G401.6 (cell line): ENCODE data around the gene GRID1.

Experiments used
- FAIRE-seq: peaks from 2 replicates; lab custom pipeline; 2012; peaks lifted over from hg19 to GRCh38; lab: Jason Lieb, UNC

GRID1 gene

DNA sequence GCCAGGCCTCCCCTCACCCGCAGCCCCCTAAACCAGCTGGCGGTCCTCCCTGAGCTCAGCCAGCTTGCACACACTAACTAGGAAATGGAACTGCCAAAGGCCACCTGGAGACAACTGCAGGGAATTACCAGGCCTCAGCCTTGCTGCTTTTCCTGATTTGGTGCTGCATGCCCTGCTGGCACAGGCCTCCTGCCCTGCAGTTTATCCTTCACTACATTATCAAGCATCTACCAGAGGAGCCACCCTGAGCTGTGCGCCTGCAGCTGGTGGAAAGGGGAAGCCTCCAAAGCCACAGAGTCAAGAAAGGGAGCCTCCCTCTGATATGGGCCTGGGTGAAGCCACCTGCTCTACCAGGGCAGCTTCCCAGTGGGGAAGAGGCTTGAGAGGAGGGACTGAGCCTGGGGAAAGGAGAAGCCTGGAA lies 139.8 kb downstream of the GRID1 start:
- FAIRE-seq, result no peak

DNA sequence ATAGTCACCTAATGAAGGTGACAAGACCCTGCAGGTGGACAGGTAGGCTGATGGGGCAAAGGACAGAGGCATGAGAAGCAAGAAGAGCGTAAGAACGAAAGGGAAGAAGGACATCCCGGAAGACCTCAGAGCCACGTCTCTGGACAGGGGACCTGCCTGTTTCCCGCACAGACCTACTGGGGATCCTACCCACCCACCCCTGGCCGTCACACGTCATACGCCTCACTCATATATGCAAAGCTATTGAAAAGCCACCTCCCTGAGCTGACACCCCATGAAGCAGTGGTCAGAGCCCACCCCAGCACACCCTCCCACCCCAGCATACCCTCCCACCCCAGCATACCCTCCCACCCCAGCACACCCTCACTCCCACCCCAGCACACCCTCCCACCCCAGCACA lies 140.6 kb downstream of the GRID1 start:
- no peak for FAIRE-seq

DNA sequence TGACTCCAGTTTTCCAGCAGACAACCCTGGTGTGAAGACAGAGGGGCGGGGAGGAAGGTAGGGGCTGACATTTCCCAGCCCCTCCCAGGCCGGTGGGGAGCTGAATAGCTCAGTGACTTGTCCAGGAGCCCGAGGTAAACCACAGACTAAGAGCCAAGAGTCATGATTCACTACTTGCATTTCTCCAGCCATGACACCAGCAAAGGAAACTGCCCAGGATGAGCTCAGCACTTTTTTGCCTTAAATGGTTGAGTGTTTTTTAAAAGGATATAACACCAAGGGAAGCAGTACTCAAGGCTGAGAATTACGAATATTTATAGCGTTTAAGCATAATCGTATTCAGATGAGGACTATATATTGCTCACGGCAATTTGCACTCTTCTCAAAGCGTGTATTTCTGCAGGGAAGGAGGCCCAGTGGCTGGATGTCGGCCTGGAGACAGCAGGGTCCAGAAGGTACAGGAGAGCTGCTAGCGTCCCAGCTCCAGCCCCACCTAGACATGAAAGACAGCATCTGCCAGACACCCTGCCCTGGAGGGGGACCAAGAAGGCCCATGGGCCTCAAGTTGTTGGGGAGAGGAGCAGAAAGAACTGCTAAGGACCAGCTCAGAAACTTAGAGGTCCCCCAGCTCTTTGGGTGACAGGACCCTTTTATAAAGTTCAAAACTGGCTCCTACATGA lies 141.4 kb downstream of the GRID1 start:
- no peak for FAIRE-seq

DNA sequence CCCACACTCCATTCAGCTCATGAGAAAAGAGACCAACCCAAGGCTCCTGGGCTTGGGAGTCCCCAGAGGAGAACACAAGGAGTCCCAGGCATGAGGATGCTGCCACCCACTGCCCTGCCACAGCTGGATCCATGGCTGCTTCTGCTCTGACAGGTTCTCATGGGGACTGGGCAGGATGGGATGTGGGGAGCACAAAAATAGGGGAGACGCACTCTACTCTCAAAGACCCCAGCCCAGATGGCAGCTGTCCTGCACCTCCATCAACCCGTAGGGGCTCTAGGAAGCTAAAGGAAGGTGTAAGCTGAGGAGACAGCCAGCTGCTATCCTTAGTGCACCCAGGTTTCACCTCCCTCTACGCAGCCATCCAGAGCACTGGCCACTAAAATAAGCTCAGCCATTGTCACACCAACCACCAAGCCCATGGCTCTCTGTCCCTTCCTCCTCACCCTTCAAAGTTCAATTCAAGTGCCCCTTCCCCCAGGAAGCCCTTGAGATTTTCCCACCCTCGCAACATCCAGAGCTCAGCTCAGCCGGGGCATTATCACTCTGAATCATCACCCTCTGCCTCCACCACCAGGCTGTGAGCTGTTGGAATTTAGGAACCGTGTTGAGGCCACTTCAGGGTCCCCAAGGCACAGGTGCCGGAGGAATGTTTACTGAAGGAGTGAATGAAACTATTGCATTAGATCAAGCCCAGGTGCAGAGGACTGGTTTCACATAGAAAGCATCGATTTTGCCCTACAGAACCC lies 142.1 kb downstream of the GRID1 start:
- FAIRE-seq, result no peak

DNA sequence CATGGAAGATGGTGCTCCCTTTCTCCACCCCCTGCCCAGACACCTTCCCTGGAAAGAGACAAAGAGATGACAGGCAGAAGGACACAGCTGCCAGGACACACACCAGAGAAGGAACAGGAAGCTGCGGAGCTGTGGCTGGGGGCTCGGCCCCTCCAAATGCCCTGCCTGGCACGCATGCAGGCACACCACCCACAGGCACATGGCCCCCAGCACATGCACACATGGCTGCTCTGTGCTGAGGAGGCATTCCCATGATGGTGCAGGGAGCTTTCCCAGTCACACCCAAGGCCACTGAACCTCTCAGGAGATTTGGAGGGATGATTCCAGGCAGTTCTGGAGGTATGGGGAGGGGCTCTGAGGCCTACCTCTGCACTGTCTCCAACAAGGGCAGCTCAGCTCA lies 143.3 kb downstream of the GRID1 start:
- FAIRE-seq, result no peak

DNA sequence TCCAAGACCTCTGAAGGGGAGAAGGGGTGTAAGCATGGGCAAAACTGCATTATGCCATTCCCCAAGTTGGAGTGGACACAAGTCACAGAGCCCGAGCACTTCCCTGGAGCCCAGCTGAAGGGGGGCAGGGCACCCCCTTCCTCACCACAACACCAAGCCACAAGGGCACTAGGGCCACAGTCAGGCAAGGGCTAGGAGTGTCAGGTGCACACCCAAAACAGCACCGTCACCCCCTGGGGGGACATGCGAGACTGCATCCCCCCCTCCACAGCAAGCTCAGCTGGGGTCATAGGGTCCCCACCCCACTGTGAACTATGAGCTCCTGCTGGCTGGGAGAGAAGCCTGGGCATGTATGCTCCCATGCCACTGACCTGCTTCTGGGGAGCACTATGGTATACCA lies 143.9 kb downstream of the GRID1 start:
- no peak for FAIRE-seq

DNA sequence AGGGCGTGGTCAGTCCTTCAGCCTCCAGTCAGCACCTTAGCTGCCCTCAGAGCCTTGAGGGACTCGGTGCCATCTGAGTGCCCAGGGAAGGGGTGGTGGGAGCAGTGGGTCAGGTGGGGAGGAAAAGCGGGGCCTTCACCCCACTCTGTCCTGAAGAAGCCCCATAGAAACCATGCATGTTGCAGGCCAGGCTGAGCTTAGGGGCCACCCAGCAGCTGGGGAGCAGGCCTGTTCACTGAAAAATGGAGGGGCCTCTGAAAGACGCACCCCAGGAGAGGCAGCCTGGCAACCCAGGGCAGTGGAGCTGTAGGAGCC lies 144.3 kb downstream of the GRID1 start:
- no peak for FAIRE-seq

DNA sequence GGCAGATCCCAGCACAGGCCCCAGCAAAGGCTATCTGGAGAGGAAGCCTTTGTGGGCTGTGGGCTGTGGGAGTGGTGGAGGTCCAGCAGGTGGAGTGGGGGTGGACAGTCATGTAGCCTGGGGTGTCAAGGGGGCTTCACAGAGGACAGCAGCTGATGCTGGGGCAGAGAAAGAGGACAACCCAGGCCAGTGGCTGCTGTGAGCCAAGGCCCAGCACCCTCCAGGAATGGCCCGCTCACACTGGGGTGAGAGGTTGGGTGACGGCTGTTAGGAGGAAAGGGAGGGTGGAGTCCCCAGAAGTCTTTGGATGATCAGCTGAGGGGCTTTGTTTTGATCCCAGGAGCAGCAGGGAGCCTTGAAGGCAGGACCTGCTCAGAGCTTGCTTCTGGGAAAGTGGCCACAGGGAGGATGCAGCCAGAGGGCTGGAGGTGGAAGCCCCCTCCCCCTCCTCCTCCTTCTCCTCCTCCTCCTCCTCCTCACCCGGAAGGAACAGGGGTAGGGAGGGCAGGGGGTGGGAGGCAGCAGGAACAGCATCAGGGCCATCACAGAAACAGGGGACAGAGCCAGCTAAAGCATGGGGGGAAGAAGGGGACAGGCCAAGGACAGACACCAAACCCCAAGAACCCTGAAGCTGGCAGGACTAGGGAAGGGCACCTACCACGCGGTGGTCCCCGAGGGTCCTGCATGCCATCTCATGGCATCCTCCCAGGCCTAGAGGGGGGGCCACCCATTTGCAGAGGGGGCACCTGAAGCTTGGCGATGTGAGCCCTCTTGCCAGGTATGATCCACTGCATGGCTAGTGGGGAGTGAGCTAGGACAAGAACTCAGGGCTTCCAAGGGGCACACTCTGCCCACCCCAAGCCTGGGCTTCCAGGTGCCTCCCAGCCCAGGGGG lies 144.9 kb downstream of the GRID1 start:
- FAIRE-seq, result no peak

DNA sequence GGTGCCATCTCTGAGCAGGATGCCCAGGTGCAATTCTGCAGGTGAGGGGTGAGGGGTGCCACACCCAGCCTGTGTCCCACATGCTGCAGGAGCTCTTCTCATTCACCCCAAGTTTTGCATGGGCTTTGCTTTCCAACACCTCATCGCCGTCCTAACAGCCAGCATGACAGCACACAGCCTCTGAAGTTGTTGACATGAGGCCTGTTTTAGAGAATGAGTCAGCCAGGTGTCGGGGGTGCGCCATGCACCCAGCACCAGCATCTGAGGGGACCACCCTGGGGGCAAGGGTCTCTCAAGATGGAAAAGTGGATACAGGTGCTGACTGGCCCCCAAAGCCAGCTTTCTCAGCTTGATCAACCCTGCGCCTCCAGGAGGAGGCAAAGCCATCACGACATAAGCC lies 146.0 kb downstream of the GRID1 start:
- no peak for FAIRE-seq

DNA sequence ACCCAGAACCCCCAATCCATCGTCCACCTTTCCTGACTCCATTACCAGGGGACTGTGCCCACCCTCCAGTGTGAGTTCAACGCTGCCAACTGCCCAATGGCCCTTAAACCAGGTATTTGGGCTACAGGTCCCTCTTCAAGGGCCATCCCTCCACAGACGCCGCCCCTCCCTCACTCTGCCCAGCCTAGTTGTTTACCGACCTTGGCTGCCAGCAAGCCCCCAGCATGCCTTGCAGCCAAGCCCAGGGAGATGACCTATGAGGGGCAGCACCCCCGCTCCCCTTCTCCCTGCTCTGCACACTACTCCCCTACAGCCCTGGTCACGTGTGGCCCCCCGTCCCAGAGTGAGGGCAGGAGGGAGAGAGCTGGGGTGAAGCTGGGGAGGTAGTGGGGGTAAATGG lies 147.3 kb downstream of the GRID1 start:
- FAIRE-seq, result no peak

DNA sequence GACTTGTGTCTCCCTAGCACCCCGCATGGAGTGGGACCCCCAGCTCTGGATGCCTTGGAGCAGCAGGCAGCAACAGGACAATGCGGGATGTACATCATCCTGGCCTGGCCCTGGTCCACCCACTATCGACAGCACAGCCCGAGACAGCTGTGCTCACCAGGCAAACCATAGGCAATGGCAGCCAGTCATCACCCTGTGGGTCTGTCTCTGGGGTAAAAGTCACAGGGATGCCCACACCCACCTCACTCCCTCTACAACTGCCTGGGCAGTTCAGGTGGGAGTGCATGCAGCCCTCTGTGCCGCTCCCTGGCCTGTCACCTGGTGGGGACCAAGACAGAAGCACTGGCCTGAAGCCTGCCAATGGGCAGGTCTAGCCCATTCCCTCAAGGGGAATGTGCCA lies 147.8 kb downstream of the GRID1 start:
- no peak for FAIRE-seq

DNA sequence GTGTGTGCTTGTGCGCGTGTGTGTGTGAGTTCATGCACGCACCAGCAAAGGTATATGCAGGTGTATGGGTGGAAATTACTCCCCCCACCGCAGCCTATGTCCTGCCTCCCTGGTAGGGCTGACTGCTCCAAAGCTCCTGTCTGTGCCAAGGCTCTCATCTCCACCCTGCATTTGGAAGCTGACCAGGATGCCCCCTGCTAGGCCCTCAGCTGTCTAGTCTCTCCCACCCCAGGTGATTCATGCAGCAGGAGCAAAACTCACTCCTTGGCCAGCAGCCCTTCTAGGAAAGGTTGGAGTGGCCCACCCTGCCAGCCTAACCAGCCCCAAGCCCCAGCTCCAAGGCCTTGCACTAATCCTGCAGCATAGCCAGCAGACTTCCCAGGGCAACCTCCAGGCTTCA lies 148.4 kb downstream of the GRID1 start:
- no peak for FAIRE-seq

DNA sequence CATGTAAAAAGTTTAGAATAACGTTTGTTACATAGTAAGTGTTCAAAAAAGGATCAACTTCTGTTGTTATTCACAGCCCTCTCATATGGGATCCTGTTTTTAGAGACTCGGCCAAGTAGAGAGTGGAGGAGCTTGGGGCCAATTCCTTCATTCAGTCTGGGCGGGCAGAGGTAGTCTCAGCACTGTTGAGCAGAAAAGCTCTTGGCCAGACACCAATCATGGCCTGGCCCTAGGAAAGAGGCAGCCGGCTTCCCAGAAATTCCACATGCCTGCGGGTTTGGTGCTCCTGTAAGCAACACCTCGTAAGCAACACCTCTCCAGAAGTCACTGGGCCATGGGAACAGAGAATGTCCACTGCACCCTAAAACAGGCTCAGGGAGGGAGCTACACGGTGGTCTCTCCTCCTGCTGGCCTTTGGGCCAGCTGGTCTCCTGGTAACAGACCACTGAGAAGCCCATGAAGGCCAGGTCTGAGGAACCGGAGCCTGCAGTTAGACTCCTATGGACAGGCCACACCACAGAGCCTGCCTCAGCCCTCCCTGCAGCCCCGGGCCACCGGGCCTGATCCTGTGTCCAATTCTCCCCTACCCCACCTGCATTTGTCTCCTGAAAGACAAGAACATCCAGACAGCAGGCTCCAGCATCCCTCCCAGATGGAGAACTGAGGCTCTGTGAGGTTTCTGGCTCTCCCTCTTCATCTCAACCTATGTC lies 149.1 kb downstream of the GRID1 start:
- no peak for FAIRE-seq

DNA sequence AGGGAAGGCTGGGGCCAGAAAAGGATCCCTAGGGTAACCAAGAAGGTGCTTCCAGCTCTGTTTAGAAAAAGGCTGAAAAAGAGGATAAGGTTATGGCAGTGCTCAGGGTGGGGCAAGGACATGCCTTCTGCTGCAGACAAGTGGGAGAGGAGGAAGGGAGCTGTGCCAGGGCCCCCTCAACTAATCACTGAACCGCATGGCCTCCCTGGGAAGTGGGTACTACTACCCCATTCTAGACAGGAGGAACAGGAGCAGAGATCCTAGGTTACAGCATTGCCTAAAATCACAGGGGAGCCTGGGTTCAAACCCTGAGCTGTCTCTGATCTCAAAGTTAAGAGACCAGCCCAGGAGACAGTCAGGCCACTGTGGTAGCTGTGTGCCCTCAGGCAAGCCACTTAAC lies 149.7 kb downstream of the GRID1 start:
- no peak for FAIRE-seq

DNA sequence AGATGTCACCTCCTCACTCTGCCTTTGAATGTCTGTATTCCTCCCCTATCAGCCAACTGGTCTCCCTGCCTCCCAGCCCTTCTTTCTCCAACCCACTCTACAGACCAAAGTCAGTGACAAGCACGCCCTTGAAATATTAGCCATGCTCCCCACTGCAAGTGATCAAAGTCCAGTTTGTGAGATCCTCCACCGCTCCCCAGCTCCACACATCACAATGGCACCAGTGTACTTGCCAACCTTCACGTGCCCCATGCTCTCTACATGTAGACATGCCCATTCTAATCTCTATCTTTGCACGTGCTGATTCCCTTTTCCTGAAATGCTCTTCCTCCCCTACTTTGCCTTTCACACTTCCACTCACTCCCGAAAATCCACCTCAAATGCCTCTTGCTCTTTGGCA lies 150.9 kb downstream of the GRID1 start:
- FAIRE-seq, result no peak

DNA sequence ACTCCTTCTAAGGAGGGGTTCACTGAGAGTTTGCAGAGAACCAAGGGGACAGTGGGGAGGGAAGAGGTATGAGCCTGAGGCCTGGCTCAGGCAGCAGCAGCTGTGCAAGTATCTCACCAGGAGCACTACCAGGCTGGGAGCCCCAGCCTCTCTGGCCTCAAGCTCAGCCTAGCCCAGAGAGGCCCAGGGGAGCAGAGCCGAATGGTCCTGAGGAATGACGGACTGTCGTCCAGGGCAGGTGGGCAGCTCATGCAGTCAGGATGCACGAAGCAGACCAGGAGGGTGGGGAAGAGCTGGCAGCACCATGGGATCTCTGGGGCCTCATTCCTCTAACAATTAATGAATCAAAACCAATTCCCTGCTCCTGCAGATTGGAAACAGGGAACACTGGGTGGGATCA lies 151.5 kb downstream of the GRID1 start:
- FAIRE-seq, result no peak

DNA sequence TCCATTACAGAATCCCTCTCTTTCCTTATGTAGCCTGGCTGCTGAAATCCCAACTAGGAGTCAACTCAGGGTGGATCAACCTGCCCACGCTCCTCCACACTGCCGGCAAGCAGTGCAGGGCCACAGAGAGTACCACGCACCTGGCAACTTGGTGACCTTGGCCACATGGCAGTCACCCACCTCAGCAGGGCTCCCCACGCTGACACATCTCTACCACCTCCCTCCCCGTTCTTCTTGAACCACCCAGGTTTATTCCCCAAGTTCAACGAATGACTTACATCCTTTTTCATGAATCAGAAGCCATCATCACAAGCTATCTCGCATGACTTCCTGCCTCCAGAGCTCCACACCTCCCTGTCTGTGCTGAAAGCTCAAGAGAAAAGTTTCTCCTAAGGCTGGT lies 153.4 kb downstream of the GRID1 start:
- no peak for FAIRE-seq

DNA sequence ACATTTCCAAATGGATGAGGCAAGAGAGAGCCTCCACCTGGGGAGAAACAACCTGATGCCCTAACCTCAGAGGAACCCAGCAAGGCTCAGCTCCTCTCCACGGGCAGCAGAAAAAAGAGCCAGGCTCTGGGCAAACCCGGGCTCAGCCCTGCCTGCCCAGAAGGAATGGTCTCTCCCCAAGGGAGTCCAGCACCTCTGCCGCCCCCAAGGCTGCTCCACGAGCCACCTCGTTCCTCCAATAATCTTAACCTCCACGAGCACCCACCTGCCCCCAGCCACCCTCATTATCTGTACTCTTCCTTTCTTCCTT lies 154.2 kb downstream of the GRID1 start:
- FAIRE-seq, result no peak

DNA sequence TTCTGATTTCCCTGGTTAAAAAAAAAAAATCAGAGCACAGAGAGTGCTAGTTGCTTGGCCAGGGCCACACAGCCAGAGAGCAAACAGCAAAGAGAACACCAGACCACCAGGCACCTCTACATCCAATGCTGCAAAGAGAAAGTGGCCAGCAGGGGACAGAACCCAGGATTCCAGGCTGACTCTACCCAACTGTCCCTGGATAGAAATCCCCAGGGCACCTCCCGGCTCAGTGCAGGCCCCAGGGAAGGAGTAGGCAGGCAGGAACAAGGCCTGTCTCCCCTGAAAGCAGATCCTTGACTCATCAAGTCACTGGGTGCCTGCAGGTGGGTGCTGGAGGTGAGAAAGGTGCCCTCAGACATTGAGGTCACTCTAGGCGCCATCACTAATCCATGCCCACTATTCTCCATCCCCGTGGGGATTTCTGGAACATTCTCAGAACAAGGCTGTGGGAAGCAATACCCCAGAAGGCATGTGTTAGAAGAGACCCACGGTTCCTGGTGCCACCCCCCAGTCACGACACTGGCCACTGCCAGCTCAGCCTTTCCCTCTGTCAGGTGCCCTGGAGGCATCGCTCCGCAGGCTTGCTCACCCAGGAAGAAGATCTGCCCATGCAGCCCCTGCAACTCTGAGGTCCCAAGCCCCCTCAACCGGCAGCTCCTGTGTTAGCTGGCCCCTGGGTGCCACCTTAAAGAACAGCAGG lies 154.8 kb downstream of the GRID1 start:
- no peak for FAIRE-seq

DNA sequence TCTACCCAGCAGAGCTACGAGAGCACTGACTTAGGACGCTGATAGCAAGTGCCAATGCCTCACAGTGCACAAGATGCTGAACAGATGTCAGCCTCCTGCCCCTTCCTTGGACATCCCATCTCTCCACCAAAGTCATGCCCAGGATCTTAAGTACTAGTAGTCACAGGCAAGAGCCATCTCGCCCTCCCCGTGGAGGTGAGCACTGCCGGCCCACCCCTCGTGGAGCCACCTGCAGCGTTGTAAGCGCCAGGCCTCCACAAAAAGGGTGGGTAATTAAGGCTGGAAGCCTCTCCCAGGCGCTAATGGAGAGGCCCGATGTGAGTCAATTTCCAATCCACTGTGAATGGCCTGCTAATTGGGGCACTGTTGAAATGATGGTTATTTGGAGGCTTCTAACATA lies 156.2 kb downstream of the GRID1 start:
- no peak for FAIRE-seq

DNA sequence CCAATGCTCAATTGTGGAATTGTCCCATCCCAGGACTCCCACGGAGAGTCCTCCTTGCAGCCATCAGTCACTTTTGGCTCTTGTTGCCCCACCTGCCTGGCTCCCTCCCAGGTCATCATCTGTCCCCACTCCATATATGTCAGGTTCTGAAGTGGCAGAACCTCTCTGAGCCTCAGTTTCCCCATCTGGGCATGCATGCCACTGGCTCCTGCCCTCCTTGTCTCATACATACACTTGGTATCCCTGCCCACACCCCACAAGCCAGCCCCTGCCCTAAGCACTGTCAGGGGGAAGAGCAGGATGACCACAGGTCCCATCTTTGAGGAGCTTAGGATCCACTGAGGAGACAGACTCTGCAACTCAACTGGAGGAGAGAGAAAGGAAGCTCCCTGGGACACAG lies 156.9 kb downstream of the GRID1 start:
- no peak for FAIRE-seq

DNA sequence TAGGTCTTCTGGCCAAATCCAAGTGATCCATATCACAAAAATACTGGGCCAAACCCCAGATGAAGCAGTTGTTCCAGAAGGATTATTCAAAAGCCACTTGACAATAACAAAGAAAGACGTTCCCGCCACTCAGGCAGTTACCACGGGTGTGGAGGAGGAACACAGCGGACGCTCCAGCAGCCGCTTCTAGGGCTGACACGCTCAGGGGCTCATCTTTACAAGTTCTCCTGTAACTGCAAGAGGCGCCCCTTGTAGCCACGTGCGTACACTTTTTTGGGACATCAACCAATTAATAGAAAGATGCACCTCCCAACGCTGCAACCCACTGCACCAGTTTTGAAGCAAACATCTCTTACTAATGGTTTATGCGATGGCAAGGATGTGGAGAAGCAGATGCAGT lies 159.4 kb downstream of the GRID1 start:
- FAIRE-seq, result no peak
